Vagina (tissue), 2 donors: ENCODE data around the gene CPLX1.

Experiments
- POLR2A ChIP-seq, 2 donors: fragments of 450-650 bp; IDR thresholded peaks; one replicate each; pipeline ENCODE4 v1.6.1; 2017; ENCODE audit warnings: antibody characterized with exemption in 2 of 2, mild to moderate bottlenecking in 2 of 2, moderate library complexity in 2 of 2
- POLR2AphosphoS5 ChIP-seq, 2 donors: sonication (generic); formaldehyde crosslinking; IDR thresholded peaks; one replicate each; pipeline ENCODE4 v1.9.0; 2017; ENCODE audit warnings: antibody characterized with exemption in 2 of 2, mild to moderate bottlenecking in 2 of 2, low read depth in 1 of 2; ENCODE audit not compliant: insufficient read depth in 1 of 2
- TF ChIP-seq, protein P1 (sequence below), 3 experiments: fragments of 450-650 bp in 2 of 3; fragments of 200-600 bp in 1 of 3; sonication (generic) in 1 of 3; IDR thresholded peaks; one replicate each; pipeline ENCODE4 v1.5.1; 2017 to 2019; ENCODE audit warnings: antibody characterized with exemption in 3 of 3, mild to moderate bottlenecking in 2 of 3, moderate library complexity in 2 of 3

- TF ChIP-seq, protein P1, sequence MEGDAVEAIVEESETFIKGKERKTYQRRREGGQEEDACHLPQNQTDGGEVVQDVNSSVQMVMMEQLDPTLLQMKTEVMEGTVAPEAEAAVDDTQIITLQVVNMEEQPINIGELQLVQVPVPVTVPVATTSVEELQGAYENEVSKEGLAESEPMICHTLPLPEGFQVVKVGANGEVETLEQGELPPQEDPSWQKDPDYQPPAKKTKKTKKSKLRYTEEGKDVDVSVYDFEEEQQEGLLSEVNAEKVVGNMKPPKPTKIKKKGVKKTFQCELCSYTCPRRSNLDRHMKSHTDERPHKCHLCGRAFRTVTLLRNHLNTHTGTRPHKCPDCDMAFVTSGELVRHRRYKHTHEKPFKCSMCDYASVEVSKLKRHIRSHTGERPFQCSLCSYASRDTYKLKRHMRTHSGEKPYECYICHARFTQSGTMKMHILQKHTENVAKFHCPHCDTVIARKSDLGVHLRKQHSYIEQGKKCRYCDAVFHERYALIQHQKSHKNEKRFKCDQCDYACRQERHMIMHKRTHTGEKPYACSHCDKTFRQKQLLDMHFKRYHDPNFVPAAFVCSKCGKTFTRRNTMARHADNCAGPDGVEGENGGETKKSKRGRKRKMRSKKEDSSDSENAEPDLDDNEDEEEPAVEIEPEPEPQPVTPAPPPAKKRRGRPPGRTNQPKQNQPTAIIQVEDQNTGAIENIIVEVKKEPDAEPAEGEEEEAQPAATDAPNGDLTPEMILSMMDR (IDR thresholded peaks at IDR 0.05) = no peak
- TF ChIP-seq POLR2AphosphoS5 (IDR thresholded peaks at IDR 0.05; ENCODE audit: insufficient read depth in 1 of 2, low read depth in 1 of 2) (no peak), POLR2A (IDR thresholded peaks at IDR 0.05) (no peak)
Measured at GRCh38 chr4:779555-779954, 46.4 kb downstream of the CPLX1 start.
